Right lobe of liver (tissue), 4 donors: Measurements from ENCODE around the gene TMX1.

ENCODE experiments used
- CTCF ChIP-seq, 4 donors: fragments of 200-600 bp in 3 of 4; fragments of 450-650 bp in 1 of 4; IDR thresholded peaks; one replicate each; pipeline versions ENCODE4 v1.5.1 to v1.8.0; 2016 to 2022; ENCODE audit warnings: antibody characterized with exemption in 4 of 4, mild to moderate bottlenecking in 2 of 4
- POLR2A ChIP-seq: fragments of 450-650 bp; IDR thresholded peaks from one replicate; pipeline ENCODE4 v1.6.1; 2017; ENCODE audit warnings: antibody characterized with exemption, mild to moderate bottlenecking
- donor health status: DM: no; HTN: no; CAD: no.
- donor health status: DM: no; HTN: no; CAD: no.
- donor health status: DM: no; HTN: yes; CAD: no.

GRCh38 chr14:51291016-51291415 is 51.0 kb downstream of the TMX1 start:
- TF ChIP-seq CTCF (IDR thresholded peaks at IDR 0.05) (no peak), POLR2A (no peak)
